ENCODE results near the gene PPEF1. TPM values are rescaled to one million over a fixed set of nuclear protein-coding genes. Genes with fewer than 3 reads are reported as not detected.

PPEF1 gene
- total and polyA plus RNA-seq, 2 of the 8 experiments (the other 6 are each of a cell fraction or from before 2014, with no cell fraction given), result 0.08 to 0.30 TPM

- TF ChIP-seq POU5F1 (IDR thresholded peaks at IDR 0.05; ENCODE audit: low read depth, low read length) (no peak), SP2 (IDR thresholded peaks at IDR 0.05; ENCODE audit: low read length) (no peak)
Observed at GRCh38 chrX:18666614-18667013, 40.8 kb upstream of the PPEF1 start (continued).

All from H1 (cell line).